ENCODE data around the gene TMBIM4. TPM values are rescaled to one million over a fixed set of nuclear protein-coding genes. Genes with fewer than 3 reads are reported as not detected.

Gene TMBIM4
- total RNA-seq, 2 experiments from 2014 or later = 24.1 to 24.2 TPM

DNA sequence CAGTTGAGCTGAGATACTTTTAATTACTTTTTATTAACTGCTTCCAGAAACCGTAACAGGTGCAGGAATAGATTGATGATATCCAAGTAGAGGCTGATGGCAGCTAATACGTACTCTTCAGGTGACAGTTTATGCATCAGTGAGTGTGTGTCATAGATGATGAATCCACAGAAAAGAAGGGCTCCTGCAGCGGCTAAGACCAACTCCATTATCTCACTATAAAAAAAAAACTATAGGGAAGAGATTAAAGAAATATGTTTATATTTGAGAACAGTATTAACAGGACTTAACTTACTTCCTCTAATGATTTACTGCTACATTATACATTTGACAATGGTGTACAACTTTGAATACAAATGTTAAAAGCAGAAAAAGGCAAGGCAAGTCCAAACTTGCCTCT is 31.9 kb downstream of the TMBIM4 start:
- POLR2A ChIA-PET = interaction anchor here (0.7 kb wide), 1 partner anchor 31 kb away, joined by 3 read pairs; no protein-coding TSS in a partner anchor
- CTCF ChIA-PET = interaction anchor here (1.6 kb wide), 1 partner anchor 13 kb away, joined by 4 read pairs; no protein-coding TSS in a partner anchor

DNA sequence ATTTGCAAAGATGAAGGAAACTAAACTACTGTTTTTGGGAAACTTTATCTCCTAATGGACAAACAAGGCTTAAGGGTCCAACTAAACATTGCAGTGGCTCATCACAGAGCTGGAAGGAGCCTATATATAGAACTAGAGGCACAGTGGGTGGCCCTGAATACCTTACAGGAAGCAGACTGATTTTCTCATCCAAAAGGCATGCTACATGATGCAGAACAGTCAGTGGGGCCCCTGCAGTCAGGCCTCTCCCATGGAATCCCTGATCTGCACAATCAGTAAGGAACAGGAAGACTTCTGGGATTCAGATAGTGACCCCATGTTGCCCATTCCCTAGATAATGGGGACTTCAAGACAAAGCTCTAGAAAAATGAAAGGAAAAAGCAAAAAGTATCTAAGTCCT is 37.4 kb downstream of the TMBIM4 start:
- no peaks in the 10 kb centered on the region for H3K9me3 Mint-ChIP-seq
- ChIA-PET CTCF (interaction anchor here (1.0 kb wide), 1 partner anchor 37 kb away, joined by 3 read pairs; the partner anchor contains the start of gene TMBIM4), POLR2A (interaction anchor here (3.8 kb wide), 1 partner anchor 37 kb away, joined by 94 read pairs; the partner anchor contains the start of gene TMBIM4)
- Histone ChIP-seq H3K4me1 (ENCODE audit: insufficient read depth, low read length) (peaks cover 13% of the 10 kb centered on the region), H3K36me3 (ENCODE audit: insufficient read depth, low read length) (peaks cover 20% of the 10 kb centered on the region), H3K27me3 (ENCODE audit: control insufficient read depth in 1 of 2, insufficient read depth in 2 of 2, low read length in 2 of 2) (no peaks in the 10 kb centered on the region), H3K4me3 (ENCODE audit: low read length) (no peak overlapping the region), H3K27ac (ENCODE audit: low read depth in 1 of 2, low read length in 2 of 2) (no peak overlapping the region), H3K9me3 (ENCODE audit: control insufficient read depth in 1 of 2, insufficient read depth in 1 of 2, low read length in 2 of 2) (no peaks in the 10 kb centered on the region)
- TF ChIP-seq, protein P1, sequence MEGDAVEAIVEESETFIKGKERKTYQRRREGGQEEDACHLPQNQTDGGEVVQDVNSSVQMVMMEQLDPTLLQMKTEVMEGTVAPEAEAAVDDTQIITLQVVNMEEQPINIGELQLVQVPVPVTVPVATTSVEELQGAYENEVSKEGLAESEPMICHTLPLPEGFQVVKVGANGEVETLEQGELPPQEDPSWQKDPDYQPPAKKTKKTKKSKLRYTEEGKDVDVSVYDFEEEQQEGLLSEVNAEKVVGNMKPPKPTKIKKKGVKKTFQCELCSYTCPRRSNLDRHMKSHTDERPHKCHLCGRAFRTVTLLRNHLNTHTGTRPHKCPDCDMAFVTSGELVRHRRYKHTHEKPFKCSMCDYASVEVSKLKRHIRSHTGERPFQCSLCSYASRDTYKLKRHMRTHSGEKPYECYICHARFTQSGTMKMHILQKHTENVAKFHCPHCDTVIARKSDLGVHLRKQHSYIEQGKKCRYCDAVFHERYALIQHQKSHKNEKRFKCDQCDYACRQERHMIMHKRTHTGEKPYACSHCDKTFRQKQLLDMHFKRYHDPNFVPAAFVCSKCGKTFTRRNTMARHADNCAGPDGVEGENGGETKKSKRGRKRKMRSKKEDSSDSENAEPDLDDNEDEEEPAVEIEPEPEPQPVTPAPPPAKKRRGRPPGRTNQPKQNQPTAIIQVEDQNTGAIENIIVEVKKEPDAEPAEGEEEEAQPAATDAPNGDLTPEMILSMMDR (IDR thresholded peaks at IDR 0.05) = no peak
- H3K27ac Mint-ChIP-seq = peak overlapping the region; percentile 96
- peaks cover 55% of the 10 kb centered on the region for H3K4me1 Mint-ChIP-seq (ENCODE audit: low read depth)
- no peaks in the 10 kb centered on the region for H3K27me3 Mint-ChIP-seq
- ATAC-seq (ENCODE audit: poor library complexity) = no peak
- peak overlapping the region; percentile 74 for H3K4me3 Mint-ChIP-seq
- peaks cover 55% of the 10 kb centered on the region for H3K36me3 Mint-ChIP-seq (ENCODE audit: low read depth)
- DNase-seq = no peak
- intact Hi-C loops (cut with DNase I, micrococcal nuclease) = loop anchor here in 1 of 2 experiments (5.0 to 10.0 kb wide), 3 partner anchors 155 to 1728 kb away; partner anchors contain the start of gene XPOT

More for the DNA sequence above, 31.9 kb downstream of the TMBIM4 start:
- H3K4me1 ChIP-seq (ENCODE audit: insufficient read depth, low read length) = no peaks in the 10 kb centered on the region
- intact Hi-C loops (cut with DNase I, micrococcal nuclease) = loop anchor here in 1 of 2 experiments (10.0 kb wide), 1 partner anchor 1733 kb away; the partner anchor contains the start of gene XPOT
- ATAC-seq (ENCODE audit: poor library complexity) (no peak), DNase-seq (no peak)
- H3K9me3 ChIP-seq (ENCODE audit: control insufficient read depth in 1 of 2, insufficient read depth in 1 of 2, low read length in 2 of 2) = peaks cover 0 to 23% of the 10 kb centered on the region in 2 experiments
- peaks cover 5% of the 10 kb centered on the region for H3K9me3 Mint-ChIP-seq
- H3K27ac ChIP-seq (ENCODE audit: low read depth in 1 of 2, low read length in 2 of 2) = no peak overlapping the region
- peaks cover 63% of the 10 kb centered on the region for H3K36me3 Mint-ChIP-seq (ENCODE audit: low read depth)
- H3K4me3 Mint-ChIP-seq = no peak overlapping the region
- peaks cover 1% of the 10 kb centered on the region for H3K4me1 Mint-ChIP-seq (ENCODE audit: low read depth)
- H3K27me3 Mint-ChIP-seq = no peaks in the 10 kb centered on the region
- TF ChIP-seq, protein P1 (IDR thresholded peaks at IDR 0.05) = no peak
- H3K36me3 ChIP-seq (ENCODE audit: insufficient read depth, low read length) = peaks cover 60% of the 10 kb centered on the region
- H3K27ac Mint-ChIP-seq = no peak overlapping the region
- H3K4me3 ChIP-seq (ENCODE audit: low read length) = no peak overlapping the region
- H3K27me3 ChIP-seq (ENCODE audit: control insufficient read depth in 1 of 2, insufficient read depth in 2 of 2, low read length in 2 of 2) = no peaks in the 10 kb centered on the region

DNA sequence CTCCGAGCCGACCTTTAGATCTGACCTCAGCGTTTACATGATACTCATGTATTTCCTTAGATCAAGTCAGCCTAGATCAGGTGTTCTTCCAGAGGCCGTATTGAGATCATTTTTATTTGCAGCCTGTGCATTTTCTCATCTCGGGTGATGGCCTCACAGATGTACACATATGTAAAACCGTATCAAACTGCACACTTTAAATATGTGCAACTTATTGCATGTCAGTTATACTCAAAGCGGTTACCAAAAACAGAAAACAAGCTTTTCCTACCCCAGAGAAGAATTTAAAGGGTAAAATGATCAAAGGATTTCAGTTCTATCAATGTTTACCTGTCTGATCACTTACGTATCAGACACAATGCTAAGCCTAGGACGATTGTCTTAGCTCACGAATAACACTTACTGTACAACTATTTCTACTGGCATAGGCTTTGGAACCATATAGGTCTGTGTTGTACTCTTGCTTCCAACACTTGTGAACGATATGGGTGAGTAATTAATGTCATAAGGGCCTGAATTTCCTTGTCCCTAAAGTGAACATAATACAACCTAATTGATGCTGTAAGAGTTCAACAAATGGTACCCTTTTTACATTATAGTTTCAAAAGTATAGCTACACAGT is 38.6 kb downstream of the TMBIM4 start:
- Mint-ChIP-seq H3K9me3 (no peaks in the 10 kb centered on the region), H3K27me3 (no peaks in the 10 kb centered on the region), H3K36me3 (ENCODE audit: low read depth) (peaks cover 58% of the 10 kb centered on the region), H3K4me3 (peak overlapping the region; percentile 95), H3K4me1 (ENCODE audit: low read depth) (peaks cover 67% of the 10 kb centered on the region), H3K27ac (peak overlapping the region; percentile 96)
- peak overlapping the region; percentile 77 to 89 for H3K27ac ChIP-seq (ENCODE audit: low read depth in 1 of 2, low read length in 2 of 2)
- intact Hi-C loops (cut with DNase I, micrococcal nuclease) = loop anchor here (2.0 to 10.0 kb wide), 4 partner anchors 38 to 1726 kb away; partner anchors contain the start of genes TMBIM4 (in 2 of the 2) and XPOT (in 1 of the 2)
- ATAC-seq (ENCODE audit: poor library complexity) = peak; percentile 35
- POLR2A ChIA-PET = interaction anchor here (0.6 to 3.8 kb wide), 18 partner anchors 9 to 1909 kb away, joined by 3 to 94 read pairs (median 4); partner anchors contain the start of genes CAND1, HELB, IRAK3 and KICS2
- peaks cover 13% of the 10 kb centered on the region for H3K4me1 ChIP-seq (ENCODE audit: insufficient read depth, low read length)
- H3K36me3 ChIP-seq (ENCODE audit: insufficient read depth, low read length) = peaks cover 21% of the 10 kb centered on the region
- peak in 1 of 14 experiments; percentile 18 for DNase-seq
- TF ChIP-seq, protein P1 (IDR thresholded peaks at IDR 0.05) = no peak
- H3K9me3 ChIP-seq (ENCODE audit: control insufficient read depth in 1 of 2, insufficient read depth in 1 of 2, low read length in 2 of 2) = no peaks in the 10 kb centered on the region
- H3K4me3 ChIP-seq (ENCODE audit: low read length) = peak overlapping the region; percentile 96
- CTCF ChIA-PET = interaction anchor here (0.6 to 2.6 kb wide), 3 partner anchors 14 to 266 kb away, joined by 3 to 19 read pairs (median 8); partner anchors contain the start of gene TMBIM4
- no peaks in the 10 kb centered on the region for H3K27me3 ChIP-seq (ENCODE audit: control insufficient read depth in 1 of 2, insufficient read depth in 2 of 2, low read length in 2 of 2)
